ENCODE data around the gene SNF8.
"Not testable (repeated sequence)": the region's sequence is repeated elsewhere in the genome, so short reads cannot be mapped to it uniquely, and the experiment has no call there.

Gene SNF8, protein sequence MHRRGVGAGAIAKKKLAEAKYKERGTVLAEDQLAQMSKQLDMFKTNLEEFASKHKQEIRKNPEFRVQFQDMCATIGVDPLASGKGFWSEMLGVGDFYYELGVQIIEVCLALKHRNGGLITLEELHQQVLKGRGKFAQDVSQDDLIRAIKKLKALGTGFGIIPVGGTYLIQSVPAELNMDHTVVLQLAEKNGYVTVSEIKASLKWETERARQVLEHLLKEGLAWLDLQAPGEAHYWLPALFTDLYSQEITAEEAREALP

DNA sequence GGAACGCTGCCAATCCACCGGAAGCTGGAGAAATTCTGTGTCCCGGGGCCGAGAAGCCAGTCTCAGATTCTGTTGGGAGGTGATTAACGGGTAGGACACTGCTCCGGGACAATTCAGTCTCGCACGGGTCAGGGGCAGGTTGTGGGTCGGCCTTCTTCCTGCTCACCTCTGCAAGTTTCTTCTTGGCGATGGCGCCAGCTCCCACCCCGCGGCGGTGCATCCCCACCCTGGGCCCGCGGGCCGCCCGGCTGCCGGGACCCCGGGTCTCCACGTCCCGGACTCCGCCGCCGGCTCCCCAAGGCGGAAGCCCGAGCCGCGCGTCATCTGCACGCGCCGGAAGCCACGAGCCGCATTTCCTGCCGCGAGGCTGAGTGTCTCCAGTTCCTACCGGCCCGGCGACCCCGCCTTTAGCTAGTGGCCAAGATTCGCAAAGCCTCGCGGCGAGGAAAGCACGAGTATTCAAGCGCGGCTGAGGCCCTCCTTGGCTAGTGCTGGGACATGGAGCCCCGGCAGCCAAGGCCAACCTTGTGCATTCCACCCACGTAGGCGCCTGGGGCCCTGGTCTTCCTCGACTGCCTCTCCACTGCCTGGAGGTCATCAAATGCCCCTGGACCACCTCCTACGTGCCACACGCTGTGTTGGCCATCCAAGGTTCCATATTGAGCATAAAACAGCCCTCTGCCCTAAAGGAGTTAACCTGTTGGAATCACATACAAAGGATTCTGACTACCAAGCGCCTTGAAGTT, at the start of gene SNF8:
Gene SNF8, minus strand, starts transcription at position 328 of the 746 bp plus-strand sequence. Its CDS starts 108 bp downstream, at position 220.
- DNase-seq (ENCODE audit: low read depth in 2 of 2, low spot score in 1 of 2), result peak; percentile 80 to 83

DNA sequence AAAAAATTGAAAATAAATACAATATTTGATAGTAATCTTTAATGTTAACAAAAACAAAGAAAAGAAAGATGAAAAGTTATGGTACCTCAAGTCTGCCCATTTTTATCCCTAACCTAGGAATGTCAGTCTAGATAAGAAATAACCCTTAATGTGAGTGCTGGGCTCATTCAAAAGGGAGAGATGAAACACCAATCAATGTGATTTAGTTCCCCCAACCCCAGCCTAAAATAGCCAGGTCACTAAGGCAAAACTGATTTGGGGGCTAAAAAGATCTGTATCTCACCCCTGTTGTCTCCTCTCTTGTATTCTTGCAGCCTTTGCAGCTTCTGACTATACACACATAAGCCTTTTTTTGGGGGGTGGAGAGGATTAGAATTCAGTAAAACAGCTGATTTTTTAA, 49.3 kb upstream of the SNF8 start:
- no peak for DNase-seq (ENCODE audit: low read depth in 2 of 2, low spot score in 1 of 2)

DNA sequence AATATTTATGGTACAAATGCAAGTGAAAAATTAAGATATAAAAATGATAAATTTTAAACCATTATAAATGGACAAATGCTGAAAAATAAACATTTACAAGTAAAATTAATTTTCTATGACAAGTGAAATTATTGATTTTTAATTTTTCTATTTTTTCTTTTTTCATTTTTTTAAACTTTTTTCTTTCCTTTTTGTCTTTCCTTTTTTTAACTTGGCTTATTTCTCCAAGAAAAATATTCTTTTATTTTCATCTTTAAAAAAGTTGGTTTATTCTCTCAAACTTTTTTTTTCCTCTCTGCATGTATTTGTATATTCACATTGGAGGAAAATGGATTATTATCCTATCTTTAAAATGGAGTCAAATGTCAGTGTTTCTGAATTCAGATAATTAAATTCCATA, 48.7 kb upstream of the SNF8 start:
- DNase-seq (ENCODE audit: low read depth in 2 of 2, low spot score in 1 of 2), result no peak

DNA sequence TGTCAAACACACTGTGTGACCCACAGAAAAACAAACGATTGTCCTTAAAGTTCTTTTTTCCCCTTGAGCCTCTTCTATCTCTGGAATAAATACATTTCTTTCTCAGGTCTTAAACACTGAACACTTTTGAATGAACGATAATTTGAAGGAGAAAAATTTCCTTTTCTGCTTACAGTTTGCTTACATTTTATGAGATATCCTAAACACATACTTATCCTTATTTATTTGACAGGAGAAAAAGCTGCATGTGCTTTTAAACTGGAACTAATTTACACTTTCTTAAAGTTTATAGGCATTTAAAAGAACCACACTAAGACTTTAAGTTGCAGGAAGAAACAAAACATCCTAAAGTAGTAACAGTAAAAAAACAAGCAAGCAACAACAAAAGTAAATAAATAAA, 47.8 kb upstream of the SNF8 start:
- no peak for DNase-seq (ENCODE audit: low read depth in 2 of 2, low spot score in 1 of 2)

DNA sequence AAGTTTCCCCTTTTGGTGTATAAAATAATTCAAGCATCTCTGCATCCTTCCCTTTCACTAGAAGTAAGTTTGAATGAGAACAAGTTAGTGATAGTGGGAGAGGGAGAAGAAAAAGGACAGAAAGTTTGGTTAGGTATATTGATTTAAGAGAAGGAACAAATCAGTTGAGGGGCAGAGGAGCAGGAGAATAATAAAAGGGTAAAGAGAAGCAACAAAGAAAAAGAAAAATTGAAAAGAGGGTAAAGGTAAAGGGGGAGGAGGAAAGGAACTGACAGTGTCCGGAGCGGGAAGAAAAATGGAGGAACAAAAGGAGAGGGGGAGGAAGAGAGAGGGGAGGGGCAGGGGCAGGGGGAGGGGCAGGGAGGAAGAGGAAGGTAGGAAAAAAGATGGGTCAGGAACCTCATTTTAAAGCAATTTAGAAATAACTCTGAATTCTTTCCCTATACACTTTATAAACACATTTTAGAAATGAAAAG, 46.3 kb upstream of the SNF8 start:
- DNase-seq (ENCODE audit: low read depth in 2 of 2, low spot score in 1 of 2), result no peak

DNA sequence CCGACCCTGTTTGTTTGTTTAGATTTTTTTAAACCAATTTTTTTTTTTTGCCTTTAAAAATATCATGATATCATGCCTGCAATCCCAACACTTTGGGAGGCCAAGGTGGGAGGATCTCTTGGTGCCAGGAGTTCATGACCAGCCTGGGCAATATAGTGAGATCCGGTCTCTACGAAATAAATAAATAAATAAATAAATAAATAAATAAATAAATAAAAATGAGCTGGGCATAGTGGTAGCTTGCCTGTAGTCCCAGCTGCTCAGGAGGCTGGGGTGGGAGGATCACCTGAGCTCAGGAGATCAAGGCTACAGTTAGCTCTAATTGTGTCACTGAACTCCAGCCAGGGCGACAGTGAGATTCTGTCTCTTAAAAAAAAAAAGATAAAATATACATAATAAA, 44.5 kb upstream of the SNF8 start:
- no peak for DNase-seq (ENCODE audit: low read depth in 2 of 2, low spot score in 1 of 2)

DNA sequence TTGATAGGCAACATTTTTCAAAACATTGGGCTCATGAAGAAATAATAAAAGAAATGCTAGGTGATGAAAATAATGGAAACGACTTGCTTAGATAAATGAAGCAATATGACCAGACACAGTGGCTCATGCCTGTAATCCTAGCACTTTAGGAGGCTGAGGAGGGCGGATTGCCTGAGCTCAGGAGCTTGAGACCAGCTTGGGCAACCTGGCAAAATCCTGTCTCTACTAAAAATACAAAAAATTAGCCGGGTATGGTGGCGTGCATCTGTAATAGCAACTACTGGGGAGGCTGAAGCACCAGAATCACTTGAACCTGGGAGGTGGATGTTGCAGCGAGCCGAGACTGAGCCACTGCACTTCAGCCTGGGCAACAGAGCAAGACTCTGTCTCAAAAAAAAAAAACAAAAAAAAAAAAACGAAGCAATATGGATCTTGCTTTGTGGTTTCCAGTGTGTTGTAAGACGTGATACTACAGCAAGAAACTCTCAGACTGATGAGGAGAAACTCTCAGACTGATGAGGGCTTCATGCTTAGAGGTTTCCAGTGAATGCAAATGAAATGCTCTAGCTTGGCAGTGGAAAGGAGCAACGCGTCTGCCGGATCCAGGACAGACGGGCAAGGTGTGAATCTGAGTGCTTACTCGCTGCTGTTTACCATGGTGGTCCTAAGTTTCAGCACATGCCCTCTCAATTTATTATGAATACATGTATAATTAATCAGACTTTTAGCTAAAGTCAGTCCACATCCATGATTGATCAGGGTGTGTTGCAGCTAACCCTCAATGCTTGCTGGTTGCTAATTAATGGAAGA, 41.0 kb upstream of the SNF8 start:
- DNase-seq (ENCODE audit: low read depth in 2 of 2, low spot score in 1 of 2), result no peak

DNA sequence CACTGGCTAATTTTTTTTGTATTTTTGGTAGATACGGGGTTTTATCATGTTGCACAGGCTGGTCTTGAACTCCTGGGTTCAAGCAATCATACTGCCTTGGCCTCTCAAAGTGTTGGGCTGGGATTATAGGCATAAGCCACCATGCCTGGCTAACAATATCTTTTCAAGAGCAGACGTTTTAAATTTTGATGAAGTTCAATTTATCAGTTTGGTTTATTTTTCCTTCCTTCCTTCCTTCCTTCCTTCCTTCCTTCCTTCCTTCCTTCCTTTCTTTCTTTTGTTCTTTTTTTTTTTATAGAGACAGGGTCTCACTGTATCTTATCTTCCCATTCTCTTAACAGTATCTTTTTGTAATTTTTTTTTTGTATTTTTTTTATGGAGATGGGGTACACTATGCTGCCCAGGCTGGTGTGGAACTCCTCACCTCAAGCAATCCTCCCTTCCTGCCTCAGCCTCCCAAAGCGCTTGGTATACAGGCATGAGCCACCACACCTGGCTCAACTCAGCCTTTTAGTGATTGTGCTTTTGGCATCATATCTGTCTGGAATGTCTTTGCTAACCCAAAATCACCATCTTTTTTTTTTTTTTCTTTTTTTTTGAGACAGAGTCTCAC, 37.4 kb upstream of the SNF8 start:
- DNase-seq (ENCODE audit: low read depth in 2 of 2, low spot score in 1 of 2), result no peak

DNA sequence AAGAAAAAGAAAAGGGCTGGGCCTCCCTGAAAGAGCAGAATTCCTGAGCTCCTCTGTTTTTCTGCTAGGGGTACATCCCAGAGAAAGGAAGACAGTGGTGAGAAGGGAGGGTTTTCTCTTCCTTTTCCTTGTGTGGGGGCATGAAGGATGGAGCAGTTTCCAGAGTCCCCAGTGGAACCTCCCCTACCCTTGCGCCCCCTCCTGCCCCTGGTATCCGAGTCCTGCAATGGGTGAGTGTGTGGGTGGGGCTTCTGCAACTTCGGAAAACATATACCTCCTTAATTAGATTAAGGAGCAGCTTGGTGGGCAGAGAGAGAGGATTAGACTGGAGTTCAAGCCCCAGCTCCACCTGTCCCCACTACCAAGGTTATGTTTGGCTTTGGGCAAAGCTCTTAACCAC, 29.2 kb upstream of the SNF8 start:
- DNase-seq (ENCODE audit: low read depth in 2 of 2, low spot score in 1 of 2), result no peak

DNA sequence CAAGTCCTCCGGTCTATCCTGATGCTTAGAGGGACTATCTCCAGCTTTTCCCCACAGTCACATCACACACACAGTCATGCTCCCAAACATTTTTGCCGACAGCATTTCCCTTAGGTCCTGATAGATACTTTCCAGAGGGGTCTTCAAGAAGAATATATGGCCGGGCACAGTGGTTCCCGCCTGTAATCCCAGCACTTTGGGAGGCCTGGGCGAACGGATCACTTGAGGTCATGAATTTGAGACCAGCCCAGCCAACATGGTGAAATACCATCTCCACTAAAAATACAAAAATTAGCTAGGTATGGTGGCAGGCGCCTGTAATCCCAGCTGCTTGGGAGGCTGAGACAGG, 28.1 kb upstream of the SNF8 start:
- DNase-seq (ENCODE audit: low read depth in 2 of 2, low spot score in 1 of 2), result no peak

DNA sequence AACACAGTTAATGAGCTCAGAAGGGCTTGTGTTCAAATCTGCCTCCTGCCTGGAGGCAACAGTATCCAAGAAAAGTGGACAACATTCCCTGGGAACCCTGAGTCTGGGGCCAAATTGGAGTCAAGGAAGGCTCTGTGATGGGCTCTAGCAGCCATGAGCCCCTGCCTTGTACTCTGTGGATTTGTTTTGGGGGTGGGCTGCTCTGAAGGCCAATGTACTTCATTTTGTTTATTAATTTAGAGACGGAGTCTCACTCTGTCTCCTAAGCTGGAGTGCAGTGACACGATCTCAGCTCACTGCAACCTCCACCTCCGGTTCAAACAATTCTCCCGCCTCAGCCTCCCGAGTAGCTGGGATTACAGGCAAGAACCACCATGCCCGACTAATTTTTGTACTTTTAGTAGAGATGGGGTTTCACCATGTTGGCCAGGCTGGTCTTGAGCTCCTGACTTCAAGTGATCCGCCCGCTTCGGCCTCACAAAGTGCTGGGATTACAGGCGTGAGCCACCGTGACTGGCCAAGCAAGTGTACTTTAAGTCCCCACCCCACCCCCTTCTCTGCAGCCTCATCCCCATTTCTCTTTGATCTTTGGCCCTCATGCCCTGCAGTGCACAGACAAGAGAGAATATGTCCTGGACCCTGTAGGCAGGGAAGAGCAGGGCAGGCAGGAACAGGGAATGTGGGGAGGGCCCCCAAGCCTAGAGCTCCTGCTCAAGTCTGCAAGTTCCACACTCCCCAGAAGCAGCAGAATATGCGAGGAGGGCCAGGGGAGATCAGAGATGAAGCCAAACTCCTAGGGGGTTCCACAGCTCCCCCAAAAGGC, 26.4 kb upstream of the SNF8 start:
- no peak for DNase-seq (ENCODE audit: low read depth in 2 of 2, low spot score in 1 of 2)

DNA sequence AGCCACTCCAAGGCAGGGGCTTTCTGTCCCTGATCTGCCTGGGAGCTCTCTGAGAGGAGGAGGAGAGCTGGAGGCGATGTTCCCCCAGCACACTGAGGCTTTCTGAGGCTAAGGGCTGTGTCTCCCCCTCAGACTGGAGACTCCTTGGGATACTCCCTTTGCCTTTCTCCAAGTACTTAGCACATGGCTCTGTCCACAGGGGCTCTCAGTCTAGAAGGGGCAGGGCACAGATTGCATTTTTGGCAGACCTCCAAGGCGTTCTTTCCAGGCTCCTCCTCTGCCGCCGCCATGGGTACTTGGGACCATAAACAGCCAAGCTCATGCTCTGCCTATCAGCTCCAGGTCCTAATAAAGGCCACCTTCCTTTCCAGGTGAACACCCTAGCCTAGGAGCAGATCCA, 25.6 kb upstream of the SNF8 start:
- no peak for DNase-seq (ENCODE audit: low read depth in 2 of 2, low spot score in 1 of 2)

DNA sequence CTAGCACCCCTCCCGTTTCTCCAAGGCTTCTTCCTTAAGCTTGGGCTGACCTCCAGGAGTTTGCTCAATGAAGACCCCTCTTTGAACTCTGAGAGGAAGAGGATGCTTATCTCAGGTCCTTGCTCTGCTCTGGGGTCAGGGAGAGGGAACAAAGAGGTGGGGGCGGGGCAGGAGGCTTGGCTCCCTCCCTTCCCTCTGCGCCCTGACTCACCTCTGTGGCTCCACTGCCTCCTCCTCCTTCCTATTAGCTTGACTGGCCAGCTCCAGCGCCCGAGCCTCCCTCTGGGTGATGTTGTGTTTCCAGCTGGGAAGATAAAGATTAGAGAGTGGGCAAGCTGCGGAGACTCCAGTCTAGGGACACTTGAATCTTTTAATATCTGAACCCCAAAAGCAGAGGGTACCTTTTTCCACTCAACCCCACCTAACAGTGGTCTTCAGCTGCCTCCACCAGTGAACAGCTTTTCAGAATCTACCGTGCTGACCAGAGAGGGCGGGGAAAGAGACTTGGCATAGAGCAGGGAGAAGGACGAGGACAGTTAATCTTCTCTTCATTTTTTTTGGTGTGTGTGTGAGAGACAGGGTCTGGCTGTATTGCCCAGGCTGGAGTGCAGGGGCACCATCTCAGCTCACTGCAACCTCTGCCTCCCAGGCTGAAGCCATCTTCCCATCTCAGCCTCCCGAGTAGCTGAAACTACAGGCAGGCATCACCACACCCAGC, 17.0 kb upstream of the SNF8 start:
- DNase-seq (ENCODE audit: low read depth in 2 of 2, low spot score in 1 of 2), result no peak

DNA sequence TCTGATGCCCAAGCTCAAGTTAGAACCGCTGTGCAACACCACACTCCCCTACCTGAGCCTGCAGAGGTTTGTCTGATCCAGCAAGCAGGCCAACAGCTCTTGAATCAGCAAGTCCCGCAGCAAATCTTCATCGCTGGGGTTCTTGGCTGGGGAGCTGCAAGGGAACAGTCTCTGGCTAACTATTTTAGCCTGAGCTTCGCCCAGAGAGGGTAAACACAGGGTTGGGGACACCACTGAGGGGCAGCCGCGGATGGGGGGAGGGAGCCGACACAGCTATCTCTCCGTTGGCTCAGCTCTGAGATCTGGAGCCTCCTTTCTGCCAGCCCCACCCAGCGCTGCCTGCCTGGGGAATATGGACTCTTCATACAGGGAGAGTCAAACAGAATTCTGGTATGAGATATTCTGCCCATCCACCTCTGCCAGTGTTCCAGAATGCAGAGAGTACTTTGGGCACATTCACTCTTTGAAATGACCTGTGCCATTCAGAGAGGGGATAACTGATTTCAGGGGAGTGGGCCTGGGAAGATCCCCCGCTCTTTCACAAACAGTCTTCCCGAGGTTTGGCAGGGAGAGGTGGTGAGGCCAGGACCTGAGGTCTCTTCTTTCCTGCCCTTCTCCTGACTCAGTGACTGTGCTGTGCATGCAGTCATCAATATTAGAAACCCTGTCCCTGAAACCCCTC, 16.3 kb upstream of the SNF8 start:
- no peak for DNase-seq (ENCODE audit: low read depth in 2 of 2, low spot score in 1 of 2)

DNA sequence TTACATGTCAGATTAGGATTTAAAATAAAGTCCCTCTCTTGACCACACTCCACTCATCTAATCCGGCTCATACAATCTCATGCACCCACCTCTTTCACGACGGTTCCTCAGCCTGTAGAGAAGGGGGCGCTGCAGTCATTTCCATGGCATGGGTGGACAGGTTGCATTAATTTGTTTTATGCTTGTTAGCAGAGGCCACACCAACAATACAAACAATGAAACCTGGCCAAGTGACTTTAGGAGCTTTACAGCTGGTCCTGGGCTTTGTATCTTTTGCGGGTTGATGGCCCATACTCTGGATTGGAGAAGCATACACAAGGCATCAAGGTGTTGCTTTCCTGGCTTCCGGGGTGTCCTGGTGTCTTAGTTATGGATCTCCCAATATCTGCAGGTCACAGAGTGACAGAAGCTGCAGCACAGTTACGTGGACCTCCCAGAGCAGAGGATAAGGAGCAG, 9.7 kb upstream of the SNF8 start:
- DNase-seq (ENCODE audit: low read depth in 2 of 2, low spot score in 1 of 2), result no peak

DNA sequence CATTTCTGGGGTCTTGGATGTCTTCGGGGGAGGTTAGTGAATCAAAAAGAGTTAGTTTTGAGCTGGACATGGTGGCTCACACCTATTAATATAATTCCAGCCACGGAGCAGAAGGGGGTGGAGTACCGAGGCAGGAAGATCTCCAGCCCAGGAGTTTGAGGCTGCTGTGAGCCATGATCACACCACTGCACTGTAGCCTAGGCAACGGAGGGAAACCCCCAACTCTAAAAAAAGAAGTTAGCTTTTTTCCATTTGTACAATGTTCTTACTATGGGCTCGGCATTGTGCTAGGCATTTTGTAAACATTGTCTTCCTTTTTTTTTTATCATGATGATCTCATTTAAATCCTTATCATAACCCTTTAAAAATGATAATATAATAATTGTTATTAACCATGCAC, 8.3 kb upstream of the SNF8 start:
- DNase-seq (ENCODE audit: low read depth in 2 of 2, low spot score in 1 of 2), result no peak

DNA sequence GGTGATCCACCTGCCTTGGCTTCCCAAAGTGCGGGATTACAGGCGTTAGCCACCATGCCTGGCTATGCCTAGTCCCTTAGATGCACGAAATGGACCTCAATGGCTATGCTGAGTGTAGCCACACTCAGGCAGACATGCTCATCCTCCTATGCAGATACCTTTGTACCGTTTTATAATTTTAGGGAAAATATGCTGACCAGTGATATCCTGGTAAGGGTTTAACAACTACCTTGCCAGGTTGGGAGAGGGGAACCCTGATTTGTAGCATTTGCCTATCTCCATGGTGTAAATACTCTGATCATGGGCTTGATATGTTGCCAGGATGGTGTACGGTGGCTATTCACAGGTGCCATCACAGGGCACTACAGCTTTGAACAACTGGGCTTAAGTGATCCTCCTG, 6.9 kb upstream of the SNF8 start:
- DNase-seq (ENCODE audit: low read depth in 2 of 2, low spot score in 1 of 2), result no peak

DNA sequence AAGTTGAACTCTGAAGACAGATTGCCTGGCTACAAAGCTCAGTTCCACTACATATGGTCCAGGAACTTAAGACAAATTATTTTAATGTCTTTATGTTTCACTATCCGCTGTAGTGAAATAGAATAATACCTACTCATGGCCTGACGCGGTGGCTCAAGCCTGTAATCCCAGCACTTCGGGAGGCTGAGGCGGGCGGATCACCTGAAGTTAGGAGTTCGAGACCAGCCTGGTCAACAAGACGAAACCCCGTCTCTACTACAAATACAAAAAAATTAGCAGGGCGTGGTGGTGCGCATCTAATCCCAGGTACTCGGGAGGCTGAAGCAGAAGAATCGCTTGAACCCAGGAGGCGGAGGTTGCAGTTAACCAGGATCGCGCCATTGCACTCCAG, 614 bp upstream of the SNF8 start:
- not testable (repeated sequence) for DNase-seq (ENCODE audit: low read depth in 2 of 2, low spot score in 1 of 2)

DNA sequence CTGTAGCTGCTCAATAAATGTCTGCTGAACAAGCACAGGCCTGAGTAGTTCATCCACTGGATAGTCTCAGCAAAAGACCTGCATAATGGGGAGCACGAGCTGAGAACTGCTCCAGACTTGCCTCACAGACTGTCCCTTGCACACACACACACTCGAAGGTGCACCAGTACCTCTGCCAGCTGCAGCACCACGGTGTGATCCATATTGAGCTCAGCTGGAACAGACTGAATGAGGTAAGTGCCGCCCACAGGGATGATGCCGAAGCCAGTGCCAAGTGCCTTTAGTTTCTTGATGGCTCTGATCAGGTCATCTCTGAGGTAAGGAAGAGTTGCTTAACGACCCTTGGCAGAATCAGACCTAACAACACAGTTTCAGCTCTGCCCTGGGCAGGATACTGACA, 11.6 kb downstream of the SNF8 start:
- no peak for DNase-seq (ENCODE audit: low read depth in 2 of 2, low spot score in 1 of 2)

Measured in stimulated activated CD8-positive, alpha-beta memory T cell treated with anti-CD3 and anti-CD28 coated beads, Interleukin-4, amount 100 ng/mL, for 1 hour (primary cell).